Measurements from ENCODE around the gene POLR3G. TPM values are rescaled to one million over a fixed set of nuclear protein-coding genes. Genes with fewer than 3 reads are reported as not detected.

POLR3G gene
- total and polyA plus RNA-seq, 12 donors, result 0.13 to 2.1 (median 0.54) TPM

DNA sequence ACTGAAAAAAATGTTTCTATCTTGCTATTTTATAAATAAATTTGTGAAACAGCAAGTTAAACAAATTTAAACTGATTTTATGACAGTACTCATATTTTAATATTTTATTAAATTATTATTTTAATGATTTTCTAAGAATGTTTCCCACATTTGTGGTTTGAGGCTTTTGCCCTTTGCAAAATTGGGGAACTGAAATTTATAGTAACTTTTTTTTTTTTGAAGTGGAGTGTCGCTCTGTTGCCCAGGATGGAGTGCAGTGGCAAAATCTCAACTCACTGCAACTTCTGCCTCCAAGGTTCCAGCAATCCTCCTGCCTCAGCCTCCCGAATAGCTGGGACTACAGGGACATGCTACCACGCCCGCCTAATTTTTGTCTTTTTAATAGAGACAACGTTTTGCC, 76.7 kb downstream of the POLR3G start:
- TF ChIP-seq, protein P1, sequence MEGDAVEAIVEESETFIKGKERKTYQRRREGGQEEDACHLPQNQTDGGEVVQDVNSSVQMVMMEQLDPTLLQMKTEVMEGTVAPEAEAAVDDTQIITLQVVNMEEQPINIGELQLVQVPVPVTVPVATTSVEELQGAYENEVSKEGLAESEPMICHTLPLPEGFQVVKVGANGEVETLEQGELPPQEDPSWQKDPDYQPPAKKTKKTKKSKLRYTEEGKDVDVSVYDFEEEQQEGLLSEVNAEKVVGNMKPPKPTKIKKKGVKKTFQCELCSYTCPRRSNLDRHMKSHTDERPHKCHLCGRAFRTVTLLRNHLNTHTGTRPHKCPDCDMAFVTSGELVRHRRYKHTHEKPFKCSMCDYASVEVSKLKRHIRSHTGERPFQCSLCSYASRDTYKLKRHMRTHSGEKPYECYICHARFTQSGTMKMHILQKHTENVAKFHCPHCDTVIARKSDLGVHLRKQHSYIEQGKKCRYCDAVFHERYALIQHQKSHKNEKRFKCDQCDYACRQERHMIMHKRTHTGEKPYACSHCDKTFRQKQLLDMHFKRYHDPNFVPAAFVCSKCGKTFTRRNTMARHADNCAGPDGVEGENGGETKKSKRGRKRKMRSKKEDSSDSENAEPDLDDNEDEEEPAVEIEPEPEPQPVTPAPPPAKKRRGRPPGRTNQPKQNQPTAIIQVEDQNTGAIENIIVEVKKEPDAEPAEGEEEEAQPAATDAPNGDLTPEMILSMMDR (IDR thresholded peaks at IDR 0.05), result no peak
- H3K27me3 ChIP-seq, result peaks cover 0 to 61% (median 22%) of the 10 kb centered on the region in 7 donors

DNA sequence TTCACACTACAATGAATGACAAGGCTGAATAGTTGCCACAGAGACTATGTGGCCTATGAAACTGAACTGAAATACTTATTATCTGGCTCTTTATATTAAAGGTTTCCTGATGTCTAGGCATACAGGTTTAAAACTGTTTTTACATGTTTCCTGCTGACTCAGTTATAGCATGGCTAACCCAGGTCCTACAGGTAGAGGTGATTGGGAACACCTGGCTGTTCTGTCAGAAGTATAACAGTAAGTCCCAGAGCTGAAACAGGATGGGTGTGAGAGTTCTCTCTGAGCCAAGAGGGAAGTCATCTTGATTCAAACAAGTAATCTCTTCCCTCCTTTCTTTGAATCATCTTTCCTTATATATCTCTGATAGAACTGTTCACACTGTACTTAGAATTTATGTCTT, 79.0 kb downstream of the POLR3G start:
- intact Hi-C loops (cut with DNase I), result no loop called here
- Histone ChIP-seq H3K4me1 (peaks cover 0 to 11% (median 7%) of the 10 kb centered on the region in 9 donors), H3K27me3 (peaks cover 2 to 73% (median 39%) of the 10 kb centered on the region in 7 donors), H3K27ac (no peak overlapping the region), H3K9me3 (no peaks in the 10 kb centered on the region), H3K4me3 (no peak overlapping the region), H3K36me3 (no peaks in the 10 kb centered on the region)
- ATAC-seq (no peak), DNase-seq (no peak)
- TF ChIP-seq, protein P1 (IDR thresholded peaks at IDR 0.05), result no peak

More for the DNA sequence above, 76.7 kb downstream of the POLR3G start:
- Histone ChIP-seq H3K4me3 (no peak overlapping the region), H3K27ac (no peak overlapping the region), H3K9me3 (no peaks in the 10 kb centered on the region), H3K36me3 (no peaks in the 10 kb centered on the region), H3K4me1 (no peaks in the 10 kb centered on the region)
- ATAC-seq, result no peak
- intact Hi-C loops (cut with DNase I), result no loop called here
- 82 to 90% methylated on average over 5 of the region's 5 CpGs for WGBS, 2 donors
- no peak for DNase-seq

DNA sequence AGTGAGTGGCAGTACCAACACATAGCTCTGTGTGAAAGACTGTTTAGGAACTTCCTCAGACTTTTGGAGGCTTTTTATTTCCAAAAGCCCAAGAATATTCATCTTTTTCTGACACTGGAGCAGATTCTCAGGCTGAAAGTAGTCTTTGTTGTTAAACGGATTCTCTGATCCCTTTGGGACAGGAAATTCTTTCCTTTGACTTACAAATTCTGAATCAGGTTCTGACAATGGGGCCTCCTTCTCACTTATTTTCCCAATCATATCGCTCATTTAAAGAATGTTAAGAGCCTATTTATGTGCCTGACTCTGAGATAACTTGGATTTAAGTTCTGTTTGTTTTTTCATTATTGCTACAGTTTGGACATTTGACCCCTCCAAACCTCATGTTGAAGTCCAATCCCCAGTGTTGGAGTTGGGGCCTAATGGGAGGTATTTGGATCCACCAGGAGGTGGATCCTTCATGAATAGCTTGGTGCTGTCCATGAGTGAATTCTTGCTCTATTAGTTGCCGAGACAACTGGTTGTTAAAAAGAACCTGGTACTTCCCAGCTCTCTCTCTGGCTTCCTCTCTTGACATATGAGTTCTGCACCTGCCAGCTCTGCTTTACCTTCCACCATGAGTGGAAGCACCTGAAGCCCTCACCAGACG, 79.8 kb downstream of the POLR3G start:
- Histone ChIP-seq H3K9me3 (no peaks in the 10 kb centered on the region), H3K27me3 (peaks cover 5 to 76% (median 41%) of the 10 kb centered on the region in 7 donors), H3K27ac (no peak overlapping the region), H3K4me1 (peaks cover 0 to 17% (median 11%) of the 10 kb centered on the region in 9 donors), H3K36me3 (no peaks in the 10 kb centered on the region), H3K4me3 (no peak overlapping the region)
- 64 to 71% methylated on average over 4 of the region's 4 CpGs for WGBS, 2 donors
- TF ChIP-seq, protein P1 (IDR thresholded peaks at IDR 0.05), result no peak
- DNase-seq (no peak), ATAC-seq (no peak)
- intact Hi-C loops (cut with DNase I), result no loop called here

DNA sequence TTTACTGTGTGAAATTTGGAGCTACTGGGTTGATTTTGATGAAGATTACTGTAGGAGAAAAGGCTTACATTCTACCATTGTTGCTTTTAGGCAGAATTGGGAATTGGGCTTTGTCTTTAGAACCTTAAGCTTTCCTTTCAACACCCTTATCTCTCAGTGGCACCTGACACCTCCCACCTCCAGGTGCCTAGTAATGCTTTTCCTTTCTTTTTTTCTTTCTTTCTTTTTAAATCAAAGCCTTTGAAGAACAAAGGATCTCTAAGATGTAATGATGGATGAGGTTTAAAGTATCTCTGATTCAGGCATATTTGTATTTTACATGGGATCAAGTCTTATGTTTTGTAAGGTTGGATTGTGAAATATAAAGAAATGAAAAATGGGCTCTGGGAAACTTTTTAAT, 81.0 kb downstream of the POLR3G start:
- ATAC-seq, result no peak
- no peaks in the 10 kb centered on the region for H3K9me3 ChIP-seq
- H3K4me1 ChIP-seq, result peaks cover 0 to 17% (median 11%) of the 10 kb centered on the region in 9 donors
- H3K4me3 ChIP-seq, result no peak overlapping the region
- no peaks in the 10 kb centered on the region for H3K36me3 ChIP-seq
- no peak for DNase-seq
- peaks cover 5 to 88% (median 49%) of the 10 kb centered on the region in 7 donors for H3K27me3 ChIP-seq
- no peak overlapping the region for H3K27ac ChIP-seq
- TF ChIP-seq, protein P1 (IDR thresholded peaks at IDR 0.05), result no peak
- intact Hi-C loops (cut with DNase I), result no loop called here
